OCI-LY1 (cell line): ENCODE results near the gene ITGAV.

ENCODE experiments used
- CTCF ChIP-seq: fragments of 200-600 bp; sonication (generic), shearing (Covaris generic); IDR thresholded peaks from 2 replicates; pipeline ENCODE4 v1.5.1; 2017; ENCODE audit warnings: mild to moderate bottlenecking, antibody characterized with exemption, low read length, moderate library complexity, mixed read lengths
- EZH2 ChIP-seq: fragments of 200-600 bp; sonication (generic), shearing (Covaris generic); IDR thresholded peaks from 2 replicates; pipeline ENCODE4 v1.8.0; 2017; ENCODE audit warnings: borderline replicate concordance, mixed run types, mild to moderate bottlenecking, antibody characterized with exemption, low read length, moderate library complexity, mixed read lengths

- no peak for TF ChIP-seq CTCF
- TF ChIP-seq EZH2 = no peak
Measured at GRCh38 chr2:186610785-186611184, 20.9 kb downstream of the ITGAV start.
